ENCODE measurements around the gene TNNI3K. TPM values are rescaled to one million over a fixed set of nuclear protein-coding genes. Genes with fewer than 3 reads are reported as not detected.

TNNI3K gene
- total RNA-seq, 1 donor from 2014 or later: not detected

DNA sequence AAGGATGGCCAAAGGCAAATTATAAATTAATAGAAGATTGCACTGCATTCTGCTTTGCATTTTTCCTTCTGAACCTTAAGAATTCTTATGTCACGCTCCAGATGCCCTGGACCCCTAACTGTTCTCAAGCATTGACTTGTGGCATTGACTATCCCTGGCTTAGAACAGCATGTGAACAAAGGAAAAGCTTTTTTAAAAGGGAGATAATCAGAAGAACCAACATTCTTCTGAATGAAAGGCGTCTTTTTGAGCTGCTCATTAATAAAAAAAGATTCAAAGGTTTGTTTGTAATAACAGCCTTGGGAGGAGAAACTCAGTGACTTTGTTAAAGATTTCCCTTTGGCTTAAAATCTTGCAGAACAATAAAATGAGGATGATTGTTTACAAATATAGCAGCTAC lies 105.5 kb downstream of the TNNI3K start:
- Histone ChIP-seq H3K4me3 (no peak overlapping the region), H3K27me3 (no peaks in the 10 kb centered on the region), H3K36me3 (no peaks in the 10 kb centered on the region), H3K9me3 (no peaks in the 10 kb centered on the region), H3K27ac (no peak overlapping the region), H3K4me1 (no peaks in the 10 kb centered on the region)
- DNase-seq (ENCODE audit: extremely low spot score in 2 of 2): no peak
- no peak for TF ChIP-seq POLR2AphosphoS5 (IDR thresholded peaks at IDR 0.05; ENCODE audit: insufficient read depth in 1 of 2, low read depth in 1 of 2)
- TF ChIP-seq, protein P1, sequence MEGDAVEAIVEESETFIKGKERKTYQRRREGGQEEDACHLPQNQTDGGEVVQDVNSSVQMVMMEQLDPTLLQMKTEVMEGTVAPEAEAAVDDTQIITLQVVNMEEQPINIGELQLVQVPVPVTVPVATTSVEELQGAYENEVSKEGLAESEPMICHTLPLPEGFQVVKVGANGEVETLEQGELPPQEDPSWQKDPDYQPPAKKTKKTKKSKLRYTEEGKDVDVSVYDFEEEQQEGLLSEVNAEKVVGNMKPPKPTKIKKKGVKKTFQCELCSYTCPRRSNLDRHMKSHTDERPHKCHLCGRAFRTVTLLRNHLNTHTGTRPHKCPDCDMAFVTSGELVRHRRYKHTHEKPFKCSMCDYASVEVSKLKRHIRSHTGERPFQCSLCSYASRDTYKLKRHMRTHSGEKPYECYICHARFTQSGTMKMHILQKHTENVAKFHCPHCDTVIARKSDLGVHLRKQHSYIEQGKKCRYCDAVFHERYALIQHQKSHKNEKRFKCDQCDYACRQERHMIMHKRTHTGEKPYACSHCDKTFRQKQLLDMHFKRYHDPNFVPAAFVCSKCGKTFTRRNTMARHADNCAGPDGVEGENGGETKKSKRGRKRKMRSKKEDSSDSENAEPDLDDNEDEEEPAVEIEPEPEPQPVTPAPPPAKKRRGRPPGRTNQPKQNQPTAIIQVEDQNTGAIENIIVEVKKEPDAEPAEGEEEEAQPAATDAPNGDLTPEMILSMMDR (IDR thresholded peaks at IDR 0.05): no peak
- TF ChIP-seq POLR2A (IDR thresholded peaks at IDR 0.05): no peak
- intact Hi-C loops (cut with DNase I): no loop called here

DNA sequence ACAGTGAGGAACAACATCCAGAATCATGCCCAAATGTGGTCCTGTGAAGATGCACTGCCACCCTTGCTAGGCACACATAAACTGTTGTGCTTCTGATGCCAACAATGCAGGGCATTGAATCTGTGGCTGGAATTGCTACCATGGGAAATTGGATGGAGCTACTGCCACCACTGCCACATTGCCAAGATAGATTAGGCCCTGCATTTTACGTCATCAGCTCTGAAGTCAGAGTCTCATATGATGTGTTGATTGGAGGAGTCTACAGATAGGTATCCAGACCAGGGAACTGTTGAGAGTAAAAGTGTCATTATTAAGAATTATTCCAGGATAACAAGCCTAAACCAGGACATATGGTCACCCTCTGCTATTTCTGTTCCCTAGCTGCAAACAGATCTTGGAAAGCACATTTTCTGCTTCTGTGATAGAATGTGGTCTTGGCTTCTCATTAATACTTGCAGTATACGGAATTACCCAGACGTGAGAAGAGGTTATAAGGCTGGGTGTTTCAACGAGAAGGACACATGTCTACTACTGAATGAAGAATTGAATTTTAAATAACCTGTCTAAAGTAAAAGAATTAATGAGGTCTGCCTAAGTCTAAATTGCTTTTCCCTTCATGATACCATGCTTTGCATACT lies 106.6 kb downstream of the TNNI3K start:
- Histone ChIP-seq H3K36me3 (no peaks in the 10 kb centered on the region), H3K4me3 (no peak overlapping the region), H3K9me3 (no peaks in the 10 kb centered on the region), H3K27me3 (no peaks in the 10 kb centered on the region), H3K4me1 (no peaks in the 10 kb centered on the region), H3K27ac (no peak overlapping the region)
- TF ChIP-seq POLR2A (IDR thresholded peaks at IDR 0.05) (no peak), POLR2AphosphoS5 (IDR thresholded peaks at IDR 0.05; ENCODE audit: insufficient read depth in 1 of 2, low read depth in 1 of 2) (no peak)
- TF ChIP-seq, protein P1 (IDR thresholded peaks at IDR 0.05): no peak
- intact Hi-C loops (cut with DNase I): no loop called here
- no peak for DNase-seq (ENCODE audit: extremely low spot score in 2 of 2)

DNA sequence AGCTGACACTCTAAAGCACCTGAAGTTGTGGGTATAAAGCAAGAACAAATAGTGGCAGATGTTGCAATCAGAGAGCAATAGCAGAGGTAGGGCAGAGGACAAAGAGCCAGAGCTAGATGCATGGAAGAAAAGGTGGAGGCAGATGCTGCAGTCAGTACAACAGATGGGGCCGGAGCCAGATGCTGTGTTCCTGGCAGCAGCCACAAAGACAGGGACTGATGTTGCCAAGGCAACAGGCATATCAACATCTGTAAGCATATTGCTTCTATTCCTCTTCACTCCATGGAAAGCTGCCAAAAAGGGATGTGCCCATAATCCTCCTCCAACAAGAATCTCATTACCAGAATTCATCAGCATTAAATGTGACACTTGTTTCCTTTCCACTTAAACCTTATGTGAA lies 108.0 kb downstream of the TNNI3K start:
- H3K4me3 ChIP-seq: no peak overlapping the region
- no peaks in the 10 kb centered on the region for H3K4me1 ChIP-seq
- H3K27ac ChIP-seq: no peak overlapping the region
- DNase-seq (ENCODE audit: extremely low spot score in 2 of 2): no peak
- no peaks in the 10 kb centered on the region for H3K27me3 ChIP-seq
- H3K36me3 ChIP-seq: no peaks in the 10 kb centered on the region
- intact Hi-C loops (cut with DNase I): no loop called here
- TF ChIP-seq POLR2AphosphoS5 (IDR thresholded peaks at IDR 0.05; ENCODE audit: insufficient read depth in 1 of 2, low read depth in 1 of 2) (no peak), POLR2A (IDR thresholded peaks at IDR 0.05) (no peak)
- TF ChIP-seq, protein P1 (IDR thresholded peaks at IDR 0.05): no peak
- no peaks in the 10 kb centered on the region for H3K9me3 ChIP-seq

DNA sequence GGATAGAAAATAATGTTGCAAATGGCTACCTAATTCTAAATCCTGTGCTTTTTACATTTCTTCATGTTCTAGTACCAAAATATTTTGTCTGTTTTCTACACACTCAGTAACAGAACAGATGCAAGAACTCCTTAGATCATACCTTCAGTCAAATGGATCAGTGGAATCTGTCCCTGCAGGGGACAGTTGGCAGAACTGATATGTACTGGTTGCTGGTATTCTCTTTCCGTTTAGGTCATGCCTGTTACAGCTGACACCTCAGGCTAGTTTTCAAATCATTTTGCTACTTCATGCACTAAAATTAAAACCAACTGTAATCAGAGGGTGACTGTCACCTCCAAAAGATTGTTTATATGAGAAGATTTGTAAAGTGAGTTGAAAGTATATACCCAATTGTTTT lies 109.2 kb downstream of the TNNI3K start:
- no peaks in the 10 kb centered on the region for H3K9me3 ChIP-seq
- intact Hi-C loops (cut with DNase I): no loop called here

DNA sequence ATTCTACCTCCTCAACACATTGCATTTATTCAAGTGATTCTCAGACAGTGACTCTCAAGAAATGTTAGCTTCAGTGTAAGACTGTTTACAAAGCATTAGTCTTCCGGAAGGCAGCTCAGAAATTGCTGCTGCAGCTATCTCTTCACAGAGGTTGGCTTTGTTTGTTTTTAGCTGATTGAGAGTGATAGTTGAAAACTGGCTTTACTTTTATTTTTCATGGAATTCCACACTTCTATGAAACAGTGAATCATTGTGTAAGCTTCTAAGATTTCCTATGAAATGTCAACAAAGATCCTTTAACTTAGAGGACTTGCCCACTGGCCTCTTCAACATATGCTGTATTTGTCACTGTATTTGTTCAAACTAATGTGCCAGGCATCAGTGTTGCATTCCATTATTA lies 121.3 kb downstream of the TNNI3K start:
- Histone ChIP-seq H3K27ac (no peak overlapping the region), H3K9me3 (no peaks in the 10 kb centered on the region), H3K4me1 (no peaks in the 10 kb centered on the region), H3K27me3 (no peaks in the 10 kb centered on the region), H3K4me3 (no peak overlapping the region), H3K36me3 (no peaks in the 10 kb centered on the region)
- DNase-seq (ENCODE audit: extremely low spot score in 2 of 2): no peak
- TF ChIP-seq POLR2A (IDR thresholded peaks at IDR 0.05) (no peak), POLR2AphosphoS5 (IDR thresholded peaks at IDR 0.05; ENCODE audit: insufficient read depth in 1 of 2, low read depth in 1 of 2) (no peak)
- TF ChIP-seq, protein P1 (IDR thresholded peaks at IDR 0.05): no peak
- intact Hi-C loops (cut with DNase I): no loop called here

More for the DNA sequence above, 109.2 kb downstream of the TNNI3K start:
- Histone ChIP-seq H3K36me3 (no peaks in the 10 kb centered on the region), H3K4me1 (no peaks in the 10 kb centered on the region), H3K27ac (no peak overlapping the region), H3K27me3 (no peaks in the 10 kb centered on the region), H3K4me3 (no peak overlapping the region)
- no peak for DNase-seq (ENCODE audit: extremely low spot score in 2 of 2)
- no peak for TF ChIP-seq POLR2AphosphoS5 (IDR thresholded peaks at IDR 0.05; ENCODE audit: insufficient read depth in 1 of 2, low read depth in 1 of 2)
- TF ChIP-seq, protein P1 (IDR thresholded peaks at IDR 0.05): no peak
